Common myeloid progenitor, CD34-positive (primary cell): ENCODE measurements around the gene TRHDE.

Experiments
- CTCF ChIA-PET: fragments of 350-600 bp; sonication (Branson Sonifier 250); formaldehyde crosslinking; loops from one replicate; lab custom pipeline; 2021; ENCODE audit warnings: antibody characterized with exemption; lab: Charles Lee
- POLR2A ChIA-PET: fragments of 350-600 bp; sonication (Branson Sonifier 250); formaldehyde crosslinking; loops from one replicate; lab custom pipeline; 2021; ENCODE audit warnings: antibody characterized with exemption; lab: Charles Lee
- DNase-seq, 3 donors: peaks; one replicate each; pipeline versions ENCODE4 v3.0.0 to v3.0.0-alpha.2; 2013
- H3K27ac ChIP-seq, 2 experiments: 1 replicate in 1 of 2; 2 replicates in 1 of 2; pipeline ENCODE4 v1.7.0; 2013; ENCODE audit warnings: inconsistent platforms in 2 of 2, low read length in 2 of 2, mild to moderate bottlenecking in 2 of 2, low read depth in 1 of 2, moderate library complexity in 1 of 2; ENCODE audit not compliant: severe bottlenecking in 2 of 2, insufficient read depth in 1 of 2, poor library complexity in 1 of 2
- H3K27me3 ChIP-seq, 5 experiments: replicated peaks in 2 of 5; 1 replicate in 3 of 5; 2 replicates in 2 of 5; pipeline versions ENCODE4 v1.6.1 to v1.7.0; 2013; ENCODE audit warnings: low read length in 4 of 5, mild to moderate bottlenecking in 2 of 5, moderate library complexity in 2 of 5, inconsistent platforms in 1 of 5; ENCODE audit not compliant: insufficient read depth in 5 of 5, control insufficient read depth in 4 of 5
- H3K36me3 ChIP-seq, 4 experiments: 1 replicate in 2 of 4; 2 replicates in 2 of 4; pipeline versions ENCODE4 v1.6.1 to v1.7.0; 2013; ENCODE audit warnings: low read length in 3 of 4, control low read depth in 1 of 4, mild to moderate bottlenecking in 1 of 4; ENCODE audit not compliant: control insufficient read depth in 4 of 4, insufficient read depth in 4 of 4
- H3K4me1 ChIP-seq, 4 experiments: 1 replicate in 3 of 4; 2 replicates in 1 of 4; pipeline versions ENCODE4 v1.6.1 to v1.7.1; 2013; ENCODE audit warnings: low read length in 3 of 4, mild to moderate bottlenecking in 3 of 4, control low read depth in 1 of 4, inconsistent platforms in 1 of 4, moderate library complexity in 1 of 4; ENCODE audit not compliant: control insufficient read depth in 4 of 4, insufficient read depth in 4 of 4; ENCODE audit errors: control extremely low read depth in 1 of 4
- H3K4me3 ChIP-seq, 7 experiments: 1 replicate in 4 of 7; 2 replicates in 3 of 7; pipeline versions ENCODE4 v1.5.1 to v1.7.0; 2013; ENCODE audit warnings: mild to moderate bottlenecking in 7 of 7, low read length in 6 of 7, moderate library complexity in 6 of 7, inconsistent platforms in 2 of 7, low read depth in 2 of 7, control low read depth in 1 of 7; ENCODE audit not compliant: insufficient read depth in 4 of 7, control insufficient read depth in 1 of 7; ENCODE audit errors: extremely low read depth in 1 of 7
- H3K9me3 ChIP-seq, 5 experiments: 1 replicate in 4 of 5; 2 replicates in 1 of 5; pipeline versions ENCODE4 v1.6.1 to v1.7.1; 2013; ENCODE audit warnings: low read length in 4 of 5, mild to moderate bottlenecking in 2 of 5, inconsistent platforms in 1 of 5, low read depth in 1 of 5, moderate library complexity in 1 of 5; ENCODE audit not compliant: control insufficient read depth in 4 of 5, insufficient read depth in 2 of 5; ENCODE audit errors: control extremely low read depth in 1 of 5
- WGBS: methylation state at CpG from one replicate; pipeline ENCODE4 v1.1.5; 2013; ENCODE audit not compliant: insufficient coverage; 5-methylcytosine and 5-hydroxymethylcytosine counted together

TRHDE gene

GRCh38 chr12:72330301-72330700 lies 58.1 kb downstream of the TRHDE start:
- H3K9me3 ChIP-seq: no peaks in the 10 kb centered on the region
- H3K27ac ChIP-seq: no peak overlapping the region
- ChIA-PET CTCF (no interaction called here), POLR2A (interaction anchor here (0.6 kb wide), 1 partner anchor 53 kb away, joined by 5 read pairs; no protein-coding TSS in a partner anchor)
- H3K4me1 ChIP-seq: no peaks in the 10 kb centered on the region
- no peak overlapping the region for H3K4me3 ChIP-seq
- H3K36me3 ChIP-seq: no peaks in the 10 kb centered on the region
- DNase-seq: no peak
- no peaks in the 10 kb centered on the region for H3K27me3 ChIP-seq
- WGBS: 86% methylated on average over 9 of the region's 9 CpGs

GRCh38 chr12:72330784-72331183 lies 58.6 kb downstream of the TRHDE start:
- H3K4me3 ChIP-seq: no peak overlapping the region
- CTCF ChIA-PET: interaction anchor here (0.6 kb wide), 2 partner anchors 16 to 359 kb away, joined by 3 to 4 read pairs; no protein-coding TSS in a partner anchor
- no peaks in the 10 kb centered on the region for H3K36me3 ChIP-seq
- POLR2A ChIA-PET: interaction anchor here (0.6 kb wide), 1 partner anchor 53 kb away, joined by 5 read pairs; no protein-coding TSS in a partner anchor
- no peak for DNase-seq
- no peak overlapping the region for H3K27ac ChIP-seq
- H3K4me1 ChIP-seq: no peaks in the 10 kb centered on the region
- H3K9me3 ChIP-seq: no peaks in the 10 kb centered on the region
- 100% methylated on average over 3 of the region's 4 CpGs for WGBS
- H3K27me3 ChIP-seq: no peaks in the 10 kb centered on the region

GRCh38 chr12:72337382-72337781 lies 65.2 kb downstream of the TRHDE start:
- peaks cover 0 to 5% (median 0%) of the 10 kb centered on the region in 5 experiments for H3K27me3 ChIP-seq
- no peak overlapping the region for H3K27ac ChIP-seq
- DNase-seq: no peak
- no peaks in the 10 kb centered on the region for H3K36me3 ChIP-seq
- H3K4me3 ChIP-seq: no peak overlapping the region
- H3K4me1 ChIP-seq: no peaks in the 10 kb centered on the region
- CTCF ChIA-PET: interaction anchor here (0.7 kb wide), 1 partner anchor 9 kb away, joined by 3 read pairs; no protein-coding TSS in a partner anchor
- POLR2A ChIA-PET: no interaction called here
- 66% methylated on average over 4 of the region's 6 CpGs for WGBS
- H3K9me3 ChIP-seq: no peaks in the 10 kb centered on the region

- Histone ChIP-seq H3K9me3 (no peaks in the 10 kb centered on the region), H3K36me3 (no peaks in the 10 kb centered on the region), H3K4me1 (no peaks in the 10 kb centered on the region), H3K27ac (no peak overlapping the region), H3K4me3 (no peak overlapping the region), H3K27me3 (peaks cover 0 to 5% (median 0%) of the 10 kb centered on the region in 5 experiments)
- CTCF ChIA-PET: interaction anchor here (0.7 kb wide), 1 partner anchor 8 kb away, joined by 3 read pairs; no protein-coding TSS in a partner anchor
- 93% methylated on average over 7 of the region's 8 CpGs for WGBS
- DNase-seq: no peak
- POLR2A ChIA-PET: no interaction called here
Measured at GRCh38 chr12:72337946-72338345, 65.8 kb downstream of the TRHDE start.

- POLR2A ChIA-PET: no interaction called here
- whole genome bisulfite sequencing: 100% methylated on average over 1 of the region's 4 CpGs
Measured at GRCh38 chr12:72338437-72338836, 66.3 kb downstream of the TRHDE start.

GRCh38 chr12:72346363-72346944 lies 74.3 kb downstream of the TRHDE start:
- no peaks in the 10 kb centered on the region for H3K4me1 ChIP-seq
- H3K27ac ChIP-seq: no peak overlapping the region
- ChIA-PET CTCF (interaction anchor here (0.6 to 1.5 kb wide), 7 partner anchors 9 to 960 kb away, joined by 3 to 5 read pairs (median 4); no protein-coding TSS in a partner anchor), POLR2A (interaction anchor here (0.5 kb wide), 1 partner anchor 891 kb away, joined by 3 read pairs; no protein-coding TSS in a partner anchor)
- no peaks in the 10 kb centered on the region for H3K36me3 ChIP-seq
- peak; percentile 72 to 83 (median 81) for DNase-seq
- H3K27me3 ChIP-seq: no peaks in the 10 kb centered on the region
- 62% methylated on average over 3 of the region's 5 CpGs for WGBS
- H3K9me3 ChIP-seq: no peaks in the 10 kb centered on the region
- H3K4me3 ChIP-seq: no peak overlapping the region

More at GRCh38 chr12:72338437-72338836, 66.3 kb downstream of the TRHDE start:
- Histone ChIP-seq H3K4me1 (no peaks in the 10 kb centered on the region), H3K27ac (no peak overlapping the region), H3K9me3 (no peaks in the 10 kb centered on the region), H3K4me3 (no peak overlapping the region), H3K36me3 (no peaks in the 10 kb centered on the region), H3K27me3 (peaks cover 0 to 5% (median 0%) of the 10 kb centered on the region in 5 experiments)
- no peak for DNase-seq
- CTCF ChIA-PET: no interaction called here

- Histone ChIP-seq H3K27me3 (no peaks in the 10 kb centered on the region), H3K4me1 (no peaks in the 10 kb centered on the region), H3K36me3 (no peaks in the 10 kb centered on the region), H3K4me3 (no peak overlapping the region), H3K9me3 (no peaks in the 10 kb centered on the region), H3K27ac (no peak overlapping the region)
- ChIA-PET POLR2A (no interaction called here), CTCF (no interaction called here)
- no peak for DNase-seq
- WGBS: no CpG with 5 or more reads among the region's 3 CpGs
Measured at GRCh38 chr12:72349491-72349890, 77.3 kb downstream of the TRHDE start.
